Stimulated activated naive CD4-positive, alpha-beta T cell (primary cell): Measurements from ENCODE around the gene PPIL3.
A peak's percentile ranks its signal among the peaks of the same experiment; 100 is the strongest.

Source experiments
- DNase-seq, 6 experiments: peaks; one replicate each; lab custom pipeline; 2025; lab: John Stamatoyannopoulos, UW

Gene PPIL3

GRCh38 chr2:200860092-200860795 lies 28.6 kb downstream of the PPIL3 start:
- peak in 2 of 6 experiments; percentile 21 to 41 for DNase-seq

- DNase-seq, result no peak
Measured at GRCh38 chr2:200856806-200857205, 32.1 kb downstream of the PPIL3 start.

- DNase-seq, result no peak
Measured at GRCh38 chr2:200852605-200853004, 36.3 kb downstream of the PPIL3 start.

- DNase-seq, result peak in 1 of 6 experiments; percentile 51
Measured at GRCh38 chr2:200851398-200852248, 37.3 kb downstream of the PPIL3 start.

- DNase-seq, result no peak
Measured at GRCh38 chr2:200850512-200851256, 38.2 kb downstream of the PPIL3 start.

GRCh38 chr2:200847939-200848338 lies 40.9 kb downstream of the PPIL3 start:
- DNase-seq, result no peak

GRCh38 chr2:200847269-200847668 lies 41.6 kb downstream of the PPIL3 start:
- DNase-seq, result no peak

GRCh38 chr2:200845669-200846325 lies 43.1 kb downstream of the PPIL3 start:
- no peak for DNase-seq

- no peak for DNase-seq
Measured at GRCh38 chr2:200845194-200845593, 43.7 kb downstream of the PPIL3 start.

- no peak for DNase-seq
Measured at GRCh38 chr2:200843993-200844948, 44.6 kb downstream of the PPIL3 start.

- DNase-seq, result no peak
Measured at GRCh38 chr2:200839513-200839912, 49.4 kb downstream of the PPIL3 start.

- no peak for DNase-seq
Measured at GRCh38 chr2:200834701-200835100, 54.2 kb downstream of the PPIL3 start.

- no peak for DNase-seq
Measured at GRCh38 chr2:200829258-200829655, 59.6 kb downstream of the PPIL3 start.

- DNase-seq, result no peak
Measured at GRCh38 chr2:200828572-200829257, 60.2 kb downstream of the PPIL3 start.

- no peak for DNase-seq
Measured at GRCh38 chr2:200828104-200828503, 60.8 kb downstream of the PPIL3 start.

GRCh38 chr2:200821686-200822245 lies 67.1 kb downstream of the PPIL3 start:
- DNase-seq, result no peak
